PFSK-1 (cell line): ENCODE results near the gene LNX1.

ENCODE experiments used
- FOXP2 ChIP-seq: optimal IDR thresholded peaks from 2 replicates; pipeline ENCODE3; 2011; ENCODE audit warnings: borderline replicate concordance, control low read depth, inconsistent platforms; ENCODE audit not compliant: insufficient read depth; ENCODE audit errors: extremely low read length, extremely low read depth
- POLR2AphosphoS5 ChIP-seq: IDR thresholded peaks from 2 replicates; pipeline ENCODE4 v1.6.1; 2012; ENCODE audit warnings: low read depth, mild to moderate bottlenecking, control low read depth, low read length, moderate library complexity
- REST ChIP-seq, 2 experiments: IDR thresholded peaks; 2 replicates each; pipeline versions ENCODE4 v1.6.1 to v1.8.0; 2011 to 2012; ENCODE audit warnings: low read depth in 2 of 2, low read length in 2 of 2, control low read depth in 1 of 2, inconsistent platforms in 1 of 2, mild to moderate bottlenecking in 1 of 2, moderate library complexity in 1 of 2; ENCODE audit not compliant: insufficient read depth in 1 of 2
- SIN3A ChIP-seq: IDR thresholded peaks from 2 replicates; pipeline ENCODE4 v1.6.1; 2012; ENCODE audit warnings: mild to moderate bottlenecking, low read length, moderate library complexity, borderline replicate concordance; ENCODE audit not compliant: insufficient read depth
- TAF1 ChIP-seq: IDR thresholded peaks from 2 replicates; pipeline ENCODE4 v1.6.1; 2012; ENCODE audit warnings: low read length, control low read depth, borderline replicate concordance; ENCODE audit not compliant: insufficient read depth

GRCh38 chr4:53563824-53564223, 27.5 kb downstream of the LNX1 start:
- TF ChIP-seq POLR2AphosphoS5 (no peak), FOXP2 (no peak), SIN3A (no peak), REST (IDR thresholded peaks at IDR 0.05; ENCODE audit: insufficient read depth in 1 of 2, low read depth in 2 of 2, low read length in 2 of 2) (no peak), TAF1 (no peak)
